Fibroblast of lung (primary cell): ENCODE data around the gene RPL11. TPM values are rescaled to one million over a fixed set of nuclear protein-coding genes. Genes with fewer than 3 reads are reported as not detected.

Experiments
- DNase-seq, 2 donors: peaks; one replicate each; pipeline versions ENCODE4 v3.0.0 to v3.0.0-alpha.2; 2010; ENCODE audit warnings: low read depth in 2 of 2
- H2AFZ ChIP-seq: 2 replicates; pipeline ENCODE4 v1.5.1; 2012; ENCODE audit warnings: low read length, control low read depth, inconsistent platforms
- H3K27ac ChIP-seq: 2 replicates; pipeline ENCODE4 v1.5.1; 2011; ENCODE audit warnings: low read length, control low read depth; ENCODE audit not compliant: insufficient read depth
- H3K27me3 ChIP-seq: 2 replicates; pipeline ENCODE4 v1.5.1; 2011; ENCODE audit warnings: mild to moderate bottlenecking, low read length; ENCODE audit not compliant: control insufficient read depth, insufficient read depth
- H3K36me3 ChIP-seq: 2 replicates; pipeline ENCODE4 v1.5.1; 2011; ENCODE audit warnings: low read length; ENCODE audit not compliant: control insufficient read depth, insufficient read depth
- H3K4me1 ChIP-seq: 2 replicates; pipeline ENCODE4 v1.5.1; 2011; ENCODE audit warnings: low read length; ENCODE audit not compliant: control insufficient read depth, insufficient read depth; ENCODE audit errors: extremely low read depth
- H3K4me2 ChIP-seq: 2 replicates; pipeline ENCODE4 v1.5.1; 2011; ENCODE audit warnings: low read length, control low read depth; ENCODE audit not compliant: insufficient read depth; ENCODE audit errors: extremely low read depth
- H3K4me3 ChIP-seq, 4 experiments: fragments of 200-600 bp in 1 of 4; sonication (generic) in 1 of 4; replicated peaks in 1 of 4; 2 replicates each; pipeline ENCODE4 v1.5.1; 2011 to 2016; ENCODE audit warnings: low read length in 4 of 4, low read depth in 3 of 4, mild to moderate bottlenecking in 3 of 4, control low read depth in 2 of 4, inconsistent platforms in 1 of 4, mixed read lengths in 1 of 4; ENCODE audit not compliant: insufficient read depth in 1 of 4; ENCODE audit errors: control extremely low read depth in 1 of 4
- H3K79me2 ChIP-seq: 2 replicates; pipeline ENCODE4 v1.5.1; 2012; ENCODE audit warnings: mild to moderate bottlenecking, low read length, inconsistent platforms; ENCODE audit not compliant: control insufficient read depth, insufficient read depth
- H3K9ac ChIP-seq: 2 replicates; pipeline ENCODE4 v1.5.1; 2011; ENCODE audit warnings: mild to moderate bottlenecking, low read length, control low read depth; ENCODE audit not compliant: insufficient read depth
- H3K9me3 ChIP-seq: 2 replicates; pipeline ENCODE4 v1.5.1; 2012; ENCODE audit warnings: low read depth, low read length; ENCODE audit not compliant: control insufficient read depth, insufficient read depth
- H4K20me1 ChIP-seq: 2 replicates; pipeline ENCODE4 v1.5.1; 2011; ENCODE audit warnings: low read length; ENCODE audit not compliant: control insufficient read depth, insufficient read depth; ENCODE audit errors: extremely low read depth
- EZH2 ChIP-seq: IDR thresholded peaks from 2 replicates; pipeline ENCODE4 v1.5.1; 2012; ENCODE audit warnings: low read length, control low read depth, mild to moderate bottlenecking; ENCODE audit errors: missing control alignments
- polyA plus RNA-seq, 2 donors: library from polyadenylated mRNA; depleted of rRNA in 1 of 2; stranded (reverse) in 1 of 2; unstranded in 1 of 2; fragments of >200 nt; gene quantifications; 2 replicates each; pipeline ENCODE4 v1.2.1, GENCODE V29; 2011 to 2012; ENCODE audit warnings: missing spikeins in 1 of 2
- total RNA-seq: library from RNA; depleted of rRNA; stranded (reverse); fragments of >200 nt; gene quantifications from 2 replicates; pipeline ENCODE4 v1.2.1, GENCODE V29; 2014
- TF ChIP-seq, protein P1 (sequence below), 2 donors: IDR thresholded peaks in 1 of 2; conservative IDR thresholded peaks in 1 of 2; 1 replicate in 1 of 2; 2 replicates in 1 of 2; pipeline ENCODE4 v1.5.1; 2011 to 2012; ENCODE audit warnings: low read length in 2 of 2, control low read depth in 1 of 2, inconsistent platforms in 1 of 2, low read depth in 1 of 2, mild to moderate bottlenecking in 1 of 2

Gene RPL11
- total and polyA plus RNA-seq, 2 donors (not counting 1 experiment from before 2014, with no cell fraction given), result 1,214 to 1,551 TPM

- Histone ChIP-seq H3K4me3 (no peak overlapping the region), H2AFZ (no peak overlapping the region), H3K9ac (no peak overlapping the region), H3K4me1 (peaks cover 8% of the 10 kb centered on the region), H3K4me2 (no peak overlapping the region), H3K9me3 (no peaks in the 10 kb centered on the region), H3K27me3 (no peaks in the 10 kb centered on the region), H3K79me2 (peaks cover 86% of the 10 kb centered on the region), H3K27ac (no peak overlapping the region), H4K20me1 (peaks cover 2% of the 10 kb centered on the region), H3K36me3 (peaks cover 22% of the 10 kb centered on the region)
- DNase-seq, result no peak
- TF ChIP-seq, protein P1, sequence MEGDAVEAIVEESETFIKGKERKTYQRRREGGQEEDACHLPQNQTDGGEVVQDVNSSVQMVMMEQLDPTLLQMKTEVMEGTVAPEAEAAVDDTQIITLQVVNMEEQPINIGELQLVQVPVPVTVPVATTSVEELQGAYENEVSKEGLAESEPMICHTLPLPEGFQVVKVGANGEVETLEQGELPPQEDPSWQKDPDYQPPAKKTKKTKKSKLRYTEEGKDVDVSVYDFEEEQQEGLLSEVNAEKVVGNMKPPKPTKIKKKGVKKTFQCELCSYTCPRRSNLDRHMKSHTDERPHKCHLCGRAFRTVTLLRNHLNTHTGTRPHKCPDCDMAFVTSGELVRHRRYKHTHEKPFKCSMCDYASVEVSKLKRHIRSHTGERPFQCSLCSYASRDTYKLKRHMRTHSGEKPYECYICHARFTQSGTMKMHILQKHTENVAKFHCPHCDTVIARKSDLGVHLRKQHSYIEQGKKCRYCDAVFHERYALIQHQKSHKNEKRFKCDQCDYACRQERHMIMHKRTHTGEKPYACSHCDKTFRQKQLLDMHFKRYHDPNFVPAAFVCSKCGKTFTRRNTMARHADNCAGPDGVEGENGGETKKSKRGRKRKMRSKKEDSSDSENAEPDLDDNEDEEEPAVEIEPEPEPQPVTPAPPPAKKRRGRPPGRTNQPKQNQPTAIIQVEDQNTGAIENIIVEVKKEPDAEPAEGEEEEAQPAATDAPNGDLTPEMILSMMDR (conservative IDR thresholded peaks at IDR 0.05 in 1 of 2, IDR thresholded peaks at IDR 0.05 in 1 of 2; ENCODE audit: low read depth in 1 of 2, low read length in 2 of 2), result no peak
- no peak for TF ChIP-seq EZH2
Observed at GRCh38 chr1:23695667-23696066, 4.1 kb downstream of the RPL11 start.

DNA sequence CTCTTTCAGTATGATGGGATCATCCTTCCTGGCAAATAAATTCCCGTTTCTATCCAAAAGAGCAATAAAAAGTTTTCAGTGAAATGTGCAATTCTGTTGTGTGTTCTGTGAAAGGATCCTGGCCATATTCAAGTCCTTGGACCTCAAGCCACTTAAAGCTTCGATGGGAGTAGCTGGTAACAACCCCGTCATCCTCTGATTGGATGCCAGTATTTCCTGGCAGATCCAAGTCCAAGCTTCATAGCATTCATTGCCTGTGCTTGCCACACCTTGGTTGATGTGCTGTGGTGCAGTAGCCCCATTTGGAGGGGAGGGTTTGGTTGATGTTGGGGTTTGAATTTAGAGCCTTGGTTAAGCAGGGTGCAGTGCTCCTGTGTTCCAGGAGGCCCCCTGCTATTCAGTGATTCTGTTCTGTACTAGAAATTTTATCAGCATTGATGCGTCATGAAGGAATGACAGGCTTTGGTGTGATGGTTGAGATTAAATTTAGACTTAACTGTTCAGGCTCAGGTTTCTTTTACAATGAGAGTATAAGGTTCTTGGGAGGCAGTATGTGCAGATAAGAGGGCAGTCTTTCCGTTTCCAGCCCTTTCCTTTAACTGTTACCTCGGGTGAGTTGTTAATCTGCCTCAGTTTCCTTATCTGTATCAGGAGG is 4.9 kb downstream of the RPL11 start:
- no peak overlapping the region for H3K27ac ChIP-seq
- H3K4me2 ChIP-seq, result no peak overlapping the region
- H4K20me1 ChIP-seq, result peaks cover 2% of the 10 kb centered on the region
- peaks cover 93% of the 10 kb centered on the region for H3K79me2 ChIP-seq
- no peak overlapping the region for H2AFZ ChIP-seq
- no peak overlapping the region for H3K9ac ChIP-seq
- no peaks in the 10 kb centered on the region for H3K27me3 ChIP-seq
- no peaks in the 10 kb centered on the region for H3K9me3 ChIP-seq
- DNase-seq, result no peak
- TF ChIP-seq, protein P1 (conservative IDR thresholded peaks at IDR 0.05 in 1 of 2, IDR thresholded peaks at IDR 0.05 in 1 of 2; ENCODE audit: low read depth in 1 of 2, low read length in 2 of 2), result no peak
- no peak for TF ChIP-seq EZH2
- peaks cover 22% of the 10 kb centered on the region for H3K36me3 ChIP-seq
- peaks cover 8% of the 10 kb centered on the region for H3K4me1 ChIP-seq
- H3K4me3 ChIP-seq, result no peak overlapping the region

DNA sequence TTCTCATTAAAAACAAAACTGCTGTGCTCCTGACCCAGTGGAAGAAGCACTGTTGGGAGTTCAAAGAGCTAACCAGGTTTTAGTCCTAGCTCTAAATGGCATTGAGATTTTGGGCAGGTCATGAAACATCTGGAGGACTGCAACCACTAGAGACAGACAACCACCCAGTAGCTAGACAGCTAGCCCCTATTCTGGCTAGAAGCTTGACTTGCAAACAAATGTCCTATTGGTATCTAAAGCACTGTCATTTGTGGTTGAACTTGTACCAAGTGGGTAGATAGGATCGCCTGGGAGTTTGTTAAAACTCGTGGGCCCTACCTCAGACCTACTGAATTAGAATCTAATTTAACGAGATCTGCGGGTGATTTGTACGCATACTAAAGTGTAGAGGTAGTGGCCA is 6.9 kb downstream of the RPL11 start:
- H3K4me1 ChIP-seq, result peaks cover 3% of the 10 kb centered on the region
- H3K27ac ChIP-seq, result no peak overlapping the region
- H3K9ac ChIP-seq, result no peak overlapping the region
- H3K36me3 ChIP-seq, result peaks cover 22% of the 10 kb centered on the region
- no peaks in the 10 kb centered on the region for H3K9me3 ChIP-seq
- no peak overlapping the region for H3K4me3 ChIP-seq
- no peak overlapping the region for H2AFZ ChIP-seq
- no peak for DNase-seq
- no peak overlapping the region for H3K4me2 ChIP-seq
- H4K20me1 ChIP-seq, result peaks cover 2% of the 10 kb centered on the region
- H3K79me2 ChIP-seq, result peaks cover 78% of the 10 kb centered on the region
- H3K27me3 ChIP-seq, result no peaks in the 10 kb centered on the region
- TF ChIP-seq, protein P1 (conservative IDR thresholded peaks at IDR 0.05 in 1 of 2, IDR thresholded peaks at IDR 0.05 in 1 of 2; ENCODE audit: low read depth in 1 of 2, low read length in 2 of 2), result no peak
- TF ChIP-seq EZH2, result no peak
